Hepatocyte (in vitro differentiated cells): ENCODE results near the gene PRPF39.

Source experiments
- CTCF ChIP-seq: fragments of 200-600 bp; sonication (generic); IDR thresholded peaks from 2 replicates; pipeline ENCODE4 v1.5.1; 2016; ENCODE audit warnings: antibody characterized with exemption, mild to moderate bottlenecking; ENCODE audit not compliant: poor library complexity
- EZH2 ChIP-seq: fragments of 200-600 bp; sonication (generic); IDR thresholded peaks from 2 replicates; pipeline ENCODE4 v1.6.1; 2016; ENCODE audit warnings: antibody characterized with exemption, mild to moderate bottlenecking, borderline replicate concordance
- EZH2phosphoT487 ChIP-seq: fragments of 200-600 bp; sonication (generic); IDR thresholded peaks from one replicate; pipeline ENCODE4 v1.6.1; 2018; ENCODE audit warnings: antibody characterized with exemption, mild to moderate bottlenecking, low read depth, moderate library complexity; ENCODE audit not compliant: unreplicated experiment, severe bottlenecking

- TF ChIP-seq EZH2 (no peak), CTCF (no peak), EZH2phosphoT487 (no peak)
Observed at GRCh38 chr14:45034730-45035129, 49.2 kb upstream of the PRPF39 start.
